H1 (cell line): ENCODE data around the gene DNAH8. TPM values are rescaled to one million over a fixed set of nuclear protein-coding genes. Genes with fewer than 3 reads are reported as not detected.

Experiments used
- CTCF ChIA-PET: fragments of 300-600 bp; sonication (Branson Sonifier 250); formaldehyde crosslinking; loops from one replicate; lab custom pipeline; 2021; ENCODE audit not compliant: partially characterized antibody; lab: Charles Lee
- POLR2A ChIA-PET: fragments of 300-600 bp; sonication (Branson Sonifier 250); formaldehyde crosslinking; loops from one replicate; lab custom pipeline; 2021; ENCODE audit warnings: inconsistent platforms; ENCODE audit not compliant: partially characterized antibody; lab: Charles Lee
- DNase-seq, 2 experiments: peaks; one replicate each; pipeline versions ENCODE4 v3.0.0 to v3.0.0-alpha.2; 2010 to 2022; ENCODE audit warnings: low spot score in 2 of 2, low read depth in 1 of 2, mixed read lengths in 1 of 2
- FAIRE-seq: peaks from 2 replicates; lab custom pipeline; 2011; peaks lifted over from hg19 to GRCh38; lab: Jason Lieb, UNC
- H2AFZ ChIP-seq: 2 replicates; pipeline ENCODE4 v1.8.1; 2012; ENCODE audit warnings: low read length, inconsistent platforms
- H2AK5ac ChIP-seq: 2 replicates; pipeline ENCODE4 v1.6.1; 2013; ENCODE audit warnings: low read depth, low read length
- H2BK120ac ChIP-seq: replicated peaks from 2 replicates; pipeline ENCODE3; 2013; ENCODE audit warnings: low read depth, low read length, inconsistent platforms
- H2BK12ac ChIP-seq: 2 replicates; pipeline ENCODE4 v1.6.1; 2013; ENCODE audit warnings: low read depth, low read length
- H2BK15ac ChIP-seq: 2 replicates; pipeline ENCODE4 v1.6.1; 2013; ENCODE audit warnings: low read length
- H2BK20ac ChIP-seq: 2 replicates; pipeline ENCODE4 v1.6.1; 2013; ENCODE audit warnings: low read length
- H2BK5ac ChIP-seq: 2 replicates; pipeline ENCODE4 v1.6.1; 2013; ENCODE audit warnings: low read depth, low read length
- H3K14ac ChIP-seq: 2 replicates; pipeline ENCODE4 v1.6.1; 2013; ENCODE audit warnings: inconsistent platforms; ENCODE audit not compliant: insufficient read length
- H3K18ac ChIP-seq: 2 replicates; pipeline ENCODE4 v1.6.1; 2013; ENCODE audit warnings: low read length; ENCODE audit errors: extremely low read depth
- H3K23ac ChIP-seq: 2 replicates; pipeline ENCODE4 v1.6.1; 2013; ENCODE audit warnings: inconsistent platforms; ENCODE audit not compliant: insufficient read length
- H3K23me2 ChIP-seq: 2 replicates; pipeline ENCODE4 v1.6.1; 2013; ENCODE audit warnings: low read depth, low read length
- H3K27ac ChIP-seq: 2 replicates; pipeline ENCODE4 v1.6.1; 2011; ENCODE audit warnings: low read depth, low read length, inconsistent platforms
- H3K27me3 ChIP-seq, 4 experiments: replicated peaks in 1 of 4; 1 replicate in 1 of 4; 2 replicates in 3 of 4; pipeline versions ENCODE4 v1.6.1 to v1.8.1; 2011 to 2013; ENCODE audit warnings: low read length in 3 of 4, mild to moderate bottlenecking in 3 of 4, inconsistent platforms in 2 of 4, mixed read lengths in 2 of 4, moderate library complexity in 1 of 4; ENCODE audit not compliant: control insufficient read depth in 3 of 4, insufficient read depth in 3 of 4; ENCODE audit errors: extremely low read depth in 1 of 4
- H3K36me3 ChIP-seq, 4 experiments: 2 replicates each; pipeline versions ENCODE4 v1.6.1 to v1.8.1; 2011 to 2013; ENCODE audit warnings: mild to moderate bottlenecking in 4 of 4, low read length in 3 of 4, moderate library complexity in 2 of 4, control low read depth in 1 of 4, inconsistent platforms in 1 of 4; ENCODE audit not compliant: insufficient read depth in 4 of 4, control insufficient read depth in 2 of 4
- H3K4ac ChIP-seq: replicated peaks from 2 replicates; pipeline ENCODE3; 2013; ENCODE audit warnings: low read length, low read depth, mixed read lengths, inconsistent platforms; ENCODE audit not compliant: insufficient read length
- H3K4me1 ChIP-seq, 4 experiments: replicated peaks in 1 of 4; 1 replicate in 1 of 4; 2 replicates in 3 of 4; pipeline versions ENCODE4 v1.6.1 to v1.8.1; 2011 to 2013; ENCODE audit warnings: low read length in 3 of 4, inconsistent platforms in 2 of 4, mixed read lengths in 1 of 4; ENCODE audit not compliant: insufficient read depth in 4 of 4, control insufficient read depth in 3 of 4
- H3K4me2 ChIP-seq, 2 experiments: 2 replicates each; pipeline versions ENCODE4 v1.6.1 to v1.8.1; 2011 to 2013; ENCODE audit warnings: low read depth in 2 of 2, low read length in 2 of 2, control low read depth in 1 of 2, inconsistent platforms in 1 of 2, mild to moderate bottlenecking in 1 of 2; ENCODE audit not compliant: insufficient read depth in 1 of 2
- H3K4me3 ChIP-seq, 4 experiments: fragments of 200-600, 300-600 bp in 1 of 4; sonication (generic), shearing (Covaris generic), sonication (Bioruptor Twin) in 1 of 4; 2 replicates each; pipeline versions ENCODE4 v1.5.1 to v1.8.1; 2011 to 2016; ENCODE audit warnings: low read length in 4 of 4, low read depth in 3 of 4, control low read depth in 2 of 4, inconsistent platforms in 2 of 4, mild to moderate bottlenecking in 2 of 4, mixed read lengths in 1 of 4, moderate library complexity in 1 of 4; ENCODE audit not compliant: insufficient read depth in 2 of 4; ENCODE audit errors: extremely low read depth in 1 of 4
- H3K56ac ChIP-seq: replicated peaks from 2 replicates; pipeline ENCODE3; 2013; ENCODE audit warnings: low read depth, mild to moderate bottlenecking, mixed read lengths, low read length, inconsistent platforms; ENCODE audit not compliant: insufficient read length
- H3K79me1 ChIP-seq: 2 replicates; pipeline ENCODE4 v1.6.1; 2013; ENCODE audit warnings: low read depth, low read length, control low read depth
- H3K79me2 ChIP-seq, 2 experiments: 2 replicates each; pipeline versions ENCODE4 v1.6.1 to v1.8.1; 2012 to 2013; ENCODE audit warnings: low read length in 2 of 2, mild to moderate bottlenecking in 2 of 2, inconsistent platforms in 1 of 2; ENCODE audit not compliant: insufficient read depth in 2 of 2, control insufficient read depth in 1 of 2
- H3K9ac ChIP-seq, 4 experiments: replicated peaks in 1 of 4; 1 replicate in 1 of 4; 2 replicates in 3 of 4; pipeline versions ENCODE4 v1.6.1 to v1.8.1; 2011 to 2013; ENCODE audit warnings: low read depth in 3 of 4, low read length in 3 of 4, control low read depth in 2 of 4, mild to moderate bottlenecking in 2 of 4, moderate library complexity in 2 of 4, inconsistent platforms in 1 of 4; ENCODE audit errors: extremely low read depth in 1 of 4
- H3K9me3 ChIP-seq, 2 experiments: 2 replicates each; pipeline versions ENCODE4 v1.6.1 to v1.8.1; 2012 to 2013; ENCODE audit warnings: mild to moderate bottlenecking in 2 of 2, moderate library complexity in 2 of 2, control low read depth in 1 of 2, inconsistent platforms in 1 of 2, low read depth in 1 of 2, low read length in 1 of 2, mixed read lengths in 1 of 2; ENCODE audit not compliant: insufficient read depth in 2 of 2
- H4K20me1 ChIP-seq, 2 experiments: replicated peaks in 1 of 2; 2 replicates each; pipeline versions ENCODE3 to v1.8.1; 2011 to 2013; ENCODE audit warnings: inconsistent platforms in 2 of 2, low read length in 2 of 2, mild to moderate bottlenecking in 1 of 2; ENCODE audit not compliant: insufficient read depth in 2 of 2, control insufficient read depth in 1 of 2
- H4K5ac ChIP-seq: 2 replicates; pipeline ENCODE4 v1.6.1; 2013; ENCODE audit warnings: low read length, low read depth, mixed read lengths, inconsistent platforms; ENCODE audit not compliant: insufficient read length
- H4K8ac ChIP-seq: 2 replicates; pipeline ENCODE4 v1.8.0; 2013; ENCODE audit warnings: mild to moderate bottlenecking, moderate library complexity, low read length, inconsistent platforms; ENCODE audit not compliant: insufficient read depth; ENCODE audit errors: extremely low read depth
- H4K91ac ChIP-seq: replicated peaks from 2 replicates; pipeline ENCODE3; 2013; ENCODE audit warnings: low read length, mixed read lengths, inconsistent platforms; ENCODE audit not compliant: insufficient read length
- CEBPB ChIP-seq: IDR thresholded peaks from 2 replicates; pipeline ENCODE4 v1.6.1; 2012; ENCODE audit warnings: low read depth, low read length
- CTBP2 ChIP-seq: IDR thresholded peaks from 2 replicates; pipeline ENCODE4 v1.7.0; 2011; ENCODE audit warnings: borderline replicate concordance, mild to moderate bottlenecking, moderate library complexity, mixed read lengths, low read length; ENCODE audit not compliant: insufficient read depth, insufficient read length
- RBBP5 ChIP-seq: IDR thresholded peaks from 2 replicates; pipeline ENCODE4 v1.7.1; 2012; ENCODE audit warnings: low read depth, mild to moderate bottlenecking, inconsistent platforms, low read length, moderate library complexity, borderline replicate concordance
- polyA plus RNA-seq, 7 experiments: library from polyadenylated mRNA; depleted of rRNA in 3 of 7; stranded (reverse) in 5 of 7; unstranded in 2 of 7; fragments of >200 nt in 5 of 7; fragments of 200-250 nt in 2 of 7; gene quantifications; 1 replicate in 5 of 7; 2 replicates in 1 of 7; 4 replicates in 1 of 7; pipeline versions ENCODE4 v1.2.1 to v1.2.3, GENCODE V29; 2011 to 2013; ENCODE audit warnings: missing spikeins in 2 of 7, mixed read lengths in 2 of 7
- total RNA-seq: library from RNA; stranded (reverse); fragmentation: NEBNext Ultra II Directional; extraction: Animal tissue kit (Norgen Biotek cat#: 25700); gene quantifications from 2 replicates; pipeline ENCODE4 v1.2.1, GENCODE V29; 2021

DNAH8 gene
- total and polyA plus RNA-seq, 2 of the 8 experiments (the other 6 are each of a cell fraction or from before 2014, with no cell fraction given), result under 0.01 TPM; not detected in 1

- Histone ChIP-seq H2BK15ac (no peak overlapping the region), H3K23ac (no peak overlapping the region), H3K9me3 (no peaks in the 10 kb centered on the region), H4K20me1 (no peaks in the 10 kb centered on the region), H2BK12ac (no peak overlapping the region), H3K27me3 (no peaks in the 10 kb centered on the region; a peak in 2 of 7 replicates), H2BK5ac (no peak overlapping the region), H3K27ac (no peak overlapping the region), H3K4me1 (peaks cover 0 to 2% (median 1%) of the 10 kb centered on the region in 4 experiments; a peak in 2 of 7 replicates), H4K5ac (no peak overlapping the region), H4K8ac (no peak overlapping the region), H2AFZ (no peak overlapping the region), H3K4me2 (no peak overlapping the region), H2BK20ac (no peak overlapping the region), H3K14ac (no peak overlapping the region), H3K18ac (no peak overlapping the region), H2AK5ac (no peak overlapping the region), H4K91ac (no peak overlapping the region), H3K23me2 (no peaks in the 10 kb centered on the region), H3K36me3 (no peaks in the 10 kb centered on the region), H3K4me3 (no peak overlapping the region), H3K56ac (no peak overlapping the region), H3K79me1 (no peaks in the 10 kb centered on the region), H3K4ac (no peak overlapping the region), H3K79me2 (no peaks in the 10 kb centered on the region), H2BK120ac (no peak overlapping the region), H3K9ac (no peak overlapping the region)
- FAIRE-seq, result no peak
- CTCF ChIA-PET, result no interaction called here
- TF ChIP-seq CEBPB (no peak), CTBP2 (no peak), RBBP5 (no peak)
- no peak for DNase-seq
- POLR2A ChIA-PET, result no interaction called here
These were observed 116.8 kb downstream of the DNAH8 start for GRCh38 chr6:38831865-38832264.
